Smooth muscle cell (in vitro differentiated cells): ENCODE data around the gene TRPC4. TPM values are rescaled to one million over a fixed set of nuclear protein-coding genes. Genes with fewer than 3 reads are reported as not detected.

Experiments
- DNase-seq: peaks from one replicate; lab custom pipeline; 2025; ENCODE audit not compliant: unreplicated experiment; lab: John Stamatoyannopoulos, UW
- H2AFZ ChIP-seq: fragments of 200-600 bp; sonication (generic); 2 replicates; pipeline ENCODE4 v1.6.0; 2016; ENCODE audit warnings: antibody characterized with exemption, low read depth, mild to moderate bottlenecking
- H3F3A ChIP-seq: fragments of 200-600 bp; sonication (generic); 2 replicates; pipeline ENCODE4 v1.6.0; 2017; ENCODE audit warnings: antibody characterized with exemption, low read depth
- H3K27ac ChIP-seq: fragments of 200-600 bp; sonication (generic); 2 replicates; pipeline ENCODE4 v1.5.1; 2016; ENCODE audit warnings: low read depth, mild to moderate bottlenecking
- H3K27me3 ChIP-seq: fragments of 200-600 bp; sonication (generic); 2 replicates; pipeline ENCODE4 v1.6.1; 2016; ENCODE audit warnings: low read depth, mild to moderate bottlenecking
- H3K36me3 ChIP-seq: fragments of 200-600 bp; sonication (generic); 2 replicates; pipeline ENCODE4 v1.5.1; 2016; ENCODE audit warnings: low read depth
- H3K4me1 ChIP-seq: fragments of 200-600 bp; sonication (generic); 2 replicates; pipeline ENCODE4 v1.5.1; 2016; ENCODE audit warnings: low read depth
- H3K4me2 ChIP-seq: fragments of 200-600 bp; sonication (generic); 2 replicates; pipeline ENCODE4 v1.6.0; 2016; ENCODE audit warnings: mild to moderate bottlenecking
- H3K4me3 ChIP-seq: fragments of 200-600 bp; sonication (generic); 2 replicates; pipeline ENCODE4 v1.5.1; 2016; ENCODE audit warnings: mild to moderate bottlenecking
- H3K79me2 ChIP-seq: fragments of 200-600 bp; sonication (generic); 2 replicates; pipeline ENCODE4 v1.6.0; 2016; ENCODE audit warnings: low read depth, mild to moderate bottlenecking
- H3K9ac ChIP-seq: fragments of 200-600 bp; sonication (generic); 2 replicates; pipeline ENCODE4 v1.6.0; 2016; ENCODE audit warnings: low read depth
- H3K9me3 ChIP-seq: fragments of 200-600 bp; sonication (generic); replicated peaks from 2 replicates; pipeline ENCODE4 v1.5.1; 2016; ENCODE audit warnings: low read depth
- H4K20me1 ChIP-seq: fragments of 200-600 bp; sonication (generic); 2 replicates; pipeline ENCODE4 v1.6.0; 2016; ENCODE audit warnings: low read depth
- CTCF ChIP-seq: fragments of 200-600 bp; sonication (generic); IDR thresholded peaks from 2 replicates; pipeline ENCODE4 v1.5.1; 2017; ENCODE audit warnings: borderline replicate concordance, mild to moderate bottlenecking, antibody characterized with exemption; ENCODE audit not compliant: insufficient read depth, poor library complexity, severe bottlenecking
- WGBS: methylation state at CpG from one replicate; pipeline ENCODE4 v1.1.7; 2016; ENCODE audit warnings: low lambda C conversion rate; 5-methylcytosine and 5-hydroxymethylcytosine counted together
- polyA plus RNA-seq: library from polyadenylated mRNA; unstranded; fragments of >200 nt; fragmentation: Nextera tagmentation; extraction: Ambion mirVana; gene quantifications from 2 replicates; pipeline ENCODE4 v1.2.1, GENCODE V29; 2016
- total RNA-seq: library from RNA; depleted of rRNA; stranded (reverse); fragments of >200 nt; gene quantifications from 2 replicates; pipeline ENCODE4 v1.2.3, GENCODE V29; 2014

The TRPC4 gene
- not detected in 2 replicates for total RNA-seq
- 0.09 TPM in 1 of 2 replicates, not detected in the other for polyA plus RNA-seq

DNA sequence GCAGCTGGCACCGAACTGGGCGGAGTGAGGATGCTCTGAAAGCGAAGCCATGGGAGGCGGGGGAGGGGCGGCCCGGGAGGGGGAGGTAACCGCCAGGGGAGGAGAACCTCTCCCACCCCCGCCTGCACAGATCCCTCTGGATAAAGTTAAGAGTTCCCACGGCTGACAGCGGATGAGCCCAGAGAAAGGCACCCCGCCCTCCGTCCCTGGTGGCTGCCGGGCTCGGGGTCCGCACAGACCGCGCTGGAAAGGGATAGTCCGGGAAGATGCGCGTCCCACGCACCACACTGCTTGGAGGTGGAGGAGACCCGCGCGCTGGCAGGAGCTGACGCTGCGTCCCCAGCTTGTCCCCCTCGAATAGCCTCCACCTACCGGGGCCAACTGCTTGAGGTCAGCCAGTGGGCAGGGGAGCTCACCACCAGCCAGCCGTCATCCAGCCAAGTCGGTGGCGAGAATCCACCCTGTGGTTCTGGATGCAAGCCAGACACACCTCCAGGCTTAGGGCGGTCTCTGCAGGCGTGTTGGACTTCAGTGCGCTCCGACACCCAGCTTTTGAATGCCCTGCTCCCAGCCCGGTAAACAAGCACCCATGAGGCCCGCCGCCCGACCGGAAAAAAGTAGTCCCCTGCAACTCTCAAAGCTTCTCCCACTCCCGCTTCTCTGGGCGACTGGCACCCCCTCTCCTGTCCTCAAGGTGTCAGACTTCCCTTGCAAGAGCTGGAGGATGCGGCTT, at the start of gene TRPC4:
Gene TRPC4, minus strand, starts transcription at position 17 of the 733 bp plus-strand sequence. CDS start 86,439 bp downstream, outside the sequence.
- DNase-seq = no peak

DNA sequence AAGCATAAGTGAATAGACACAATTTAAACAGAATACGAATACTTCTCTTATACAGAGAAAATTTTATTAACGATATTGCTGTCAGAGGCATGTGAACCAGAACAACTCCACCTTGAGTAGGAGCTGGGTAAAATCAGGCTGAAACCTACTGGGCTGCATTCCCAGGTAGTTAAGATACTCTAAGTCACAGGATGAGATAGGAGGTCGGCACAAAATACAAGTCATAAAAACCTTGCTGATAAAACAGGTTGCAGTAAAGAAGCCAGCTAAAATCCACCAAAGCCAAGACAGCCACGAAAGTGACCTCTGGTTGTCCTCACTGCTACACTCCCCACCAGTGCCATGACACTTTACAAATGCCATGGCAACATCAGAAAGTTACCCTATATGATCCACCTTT, 49.2 kb upstream of the TRPC4 start:
- Histone ChIP-seq H3K4me2 (no peak overlapping the region), H3K79me2 (no peaks in the 10 kb centered on the region)
- WGBS = 28% methylated on average over 4 of the region's 4 CpGs

More for the DNA sequence above, at the start of gene TRPC4:
- Histone ChIP-seq H3K27ac (no peak within 1 kb of the TSS), H3K27me3 (peaks cover 9% of the 10 kb centered on the region), H2AFZ (peak within 1 kb of the TSS; percentile 98), H3K4me1 (peaks cover 21% of the 10 kb centered on the region), H3F3A (peaks cover 3% of the 10 kb centered on the region), H3K4me3 (peak within 1 kb of the TSS; percentile 70), H3K36me3 (no peaks in the 10 kb centered on the region), H3K9ac (no peak within 1 kb of the TSS), H3K4me2 (peak within 1 kb of the TSS; percentile 87), H3K79me2 (no peaks in the 10 kb centered on the region), H3K9me3 (no peaks in the 10 kb centered on the region), H4K20me1 (no peaks in the 10 kb centered on the region)
- WGBS = 2% methylated on average over 33 of the region's 43 CpGs
- TF ChIP-seq CTCF = peak; percentile 23

GRCh38 chr13:37918116-37918714, 48.6 kb upstream of the TRPC4 start:
- no peak for DNase-seq
- Histone ChIP-seq H3F3A (no peaks in the 10 kb centered on the region), H3K27ac (no peak overlapping the region), H3K9ac (no peak overlapping the region), H2AFZ (no peak overlapping the region), H3K9me3 (no peaks in the 10 kb centered on the region), H3K4me3 (no peak overlapping the region), H4K20me1 (no peaks in the 10 kb centered on the region), H3K4me1 (peaks cover 43% of the 10 kb centered on the region), H3K36me3 (no peaks in the 10 kb centered on the region), H3K79me2 (no peaks in the 10 kb centered on the region), H3K27me3 (no peaks in the 10 kb centered on the region), H3K4me2 (no peak overlapping the region)
- 35% methylated on average over 3 of the region's 3 CpGs for WGBS
- TF ChIP-seq CTCF = no peak

More for the DNA sequence above, 49.2 kb upstream of the TRPC4 start:
- no peaks in the 10 kb centered on the region for H3F3A ChIP-seq
- H3K4me3 ChIP-seq = no peak overlapping the region
- H3K9me3 ChIP-seq = no peaks in the 10 kb centered on the region
- no peaks in the 10 kb centered on the region for H3K36me3 ChIP-seq
- no peak overlapping the region for H3K27ac ChIP-seq
- no peaks in the 10 kb centered on the region for H3K27me3 ChIP-seq
- H2AFZ ChIP-seq = no peak overlapping the region
- no peaks in the 10 kb centered on the region for H4K20me1 ChIP-seq
- no peak for TF ChIP-seq CTCF
- no peak overlapping the region for H3K9ac ChIP-seq
- DNase-seq = no peak
- peaks cover 43% of the 10 kb centered on the region for H3K4me1 ChIP-seq
